ENCODE results near the gene DUSP15.

- TF ChIP-seq POLR2A (IDR thresholded peaks at IDR 0.05; ENCODE audit: low read length), result no peak
- TF ChIP-seq GATA1 (IDR thresholded peaks at IDR 0.05; ENCODE audit: low read depth, low read length), result no peak
Observed at GRCh38 chr20:31861135-31861384, 9.3 kb downstream of the DUSP15 start.

Data from erythroblast (primary cell).